Dermis microvascular lymphatic vessel endothelial cell (primary cell): ENCODE data around the gene MCM5. TPM values are rescaled to one million over a fixed set of nuclear protein-coding genes. Genes with fewer than 3 reads are reported as not detected.

ENCODE experiments used
- DNase-seq, 2 donors: peaks; one replicate each; pipeline versions ENCODE4 v3.0.0 to v3.0.0-alpha.2; 2010; ENCODE audit warnings: low read depth in 2 of 2
- total RNA-seq: library from RNA; depleted of rRNA; stranded (reverse); fragments of >200 nt; gene quantifications from 2 replicates; pipeline ENCODE4 v1.2.1, GENCODE V29; 2014

MCM5 gene
- total RNA-seq, 1 donor from 2014 or later = 60.5 TPM

DNA sequence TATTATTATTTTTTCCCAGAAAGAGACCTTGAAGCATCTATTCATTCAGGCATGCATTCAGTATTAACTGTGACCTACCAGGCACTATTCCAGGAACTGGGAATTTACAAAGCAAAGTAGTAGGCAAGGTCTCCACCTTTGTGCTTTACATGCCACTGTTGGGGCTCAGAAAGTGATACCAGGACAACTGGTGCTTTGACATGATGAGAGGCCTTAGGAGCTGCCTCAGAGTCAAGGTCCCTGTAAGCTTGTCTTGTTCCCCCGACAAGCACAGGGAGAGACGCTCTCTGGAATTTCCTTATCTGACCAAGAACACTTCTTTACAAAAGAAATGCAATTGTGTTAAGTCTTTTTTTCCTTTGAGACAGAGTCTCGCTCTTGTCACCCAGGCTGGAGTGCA lies 21.3 kb upstream of the MCM5 start:
- DNase-seq = no peak

GRCh38 chr22:35379146-35379993 lies 20.6 kb upstream of the MCM5 start:
- DNase-seq = no peak

DNA sequence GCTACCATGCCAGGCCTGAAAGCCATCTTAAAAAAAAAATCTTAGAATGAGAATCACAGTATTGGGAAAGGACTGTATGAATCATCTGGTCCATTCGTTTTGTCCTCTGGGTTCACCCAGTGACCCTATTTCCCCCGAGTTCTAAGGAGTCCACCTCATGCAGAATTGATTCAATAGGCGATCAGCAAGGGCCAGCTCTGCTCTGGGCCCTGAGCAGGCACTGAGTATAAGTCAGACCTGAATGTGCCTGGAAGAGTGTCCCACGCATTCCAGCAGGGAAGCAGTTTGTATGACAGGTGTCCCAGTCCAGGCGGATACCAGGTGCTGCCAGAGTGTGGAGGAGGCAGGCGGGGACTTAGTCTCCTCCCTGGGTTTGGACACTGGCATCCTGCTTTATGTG lies 19.9 kb upstream of the MCM5 start:
- DNase-seq = no peak

GRCh38 chr22:35380537-35381423 lies 19.2 kb upstream of the MCM5 start, which contains the start of gene HMOX1:
Gene HMOX1, plus strand, starts transcription at chr22:35381096. Its CDS starts 78 bp downstream, at chr22:35381174.
- peak; percentile 66 to 90 for DNase-seq

DNA sequence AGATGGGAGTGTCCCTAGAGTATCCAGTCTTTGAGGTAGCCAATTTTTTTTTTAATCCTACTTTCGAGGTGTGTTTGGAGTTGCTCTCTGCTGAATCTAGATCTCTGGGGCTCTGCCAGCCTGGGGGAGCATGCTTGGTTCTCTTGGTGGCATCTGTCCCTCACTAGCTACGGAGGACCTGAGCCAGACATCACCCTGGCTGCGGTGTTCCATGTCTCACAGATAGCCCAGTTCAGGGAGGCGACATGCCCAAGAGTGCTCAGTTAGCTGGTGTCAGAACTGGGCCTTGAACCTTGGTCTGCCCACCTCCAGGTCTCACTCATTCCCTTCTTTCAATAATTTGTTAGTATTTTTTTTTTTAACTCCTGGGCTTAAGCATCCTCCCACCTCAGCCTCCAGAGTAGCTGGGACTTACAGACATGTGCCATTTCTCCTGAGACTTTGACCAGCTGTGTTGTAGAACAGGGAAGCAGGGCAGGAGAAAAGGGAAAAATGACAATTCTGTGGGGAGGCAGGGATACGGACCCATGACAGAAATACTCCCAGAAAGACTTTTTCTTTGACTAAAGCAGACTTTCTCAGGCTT lies 18.4 kb upstream of the MCM5 start:
- no peak for DNase-seq

- no peak for DNase-seq
Observed at GRCh38 chr22:35383679-35384071, 16.3 kb upstream of the MCM5 start.

- no peak for DNase-seq
Observed at GRCh38 chr22:35384527-35384926, 15.4 kb upstream of the MCM5 start.

DNA sequence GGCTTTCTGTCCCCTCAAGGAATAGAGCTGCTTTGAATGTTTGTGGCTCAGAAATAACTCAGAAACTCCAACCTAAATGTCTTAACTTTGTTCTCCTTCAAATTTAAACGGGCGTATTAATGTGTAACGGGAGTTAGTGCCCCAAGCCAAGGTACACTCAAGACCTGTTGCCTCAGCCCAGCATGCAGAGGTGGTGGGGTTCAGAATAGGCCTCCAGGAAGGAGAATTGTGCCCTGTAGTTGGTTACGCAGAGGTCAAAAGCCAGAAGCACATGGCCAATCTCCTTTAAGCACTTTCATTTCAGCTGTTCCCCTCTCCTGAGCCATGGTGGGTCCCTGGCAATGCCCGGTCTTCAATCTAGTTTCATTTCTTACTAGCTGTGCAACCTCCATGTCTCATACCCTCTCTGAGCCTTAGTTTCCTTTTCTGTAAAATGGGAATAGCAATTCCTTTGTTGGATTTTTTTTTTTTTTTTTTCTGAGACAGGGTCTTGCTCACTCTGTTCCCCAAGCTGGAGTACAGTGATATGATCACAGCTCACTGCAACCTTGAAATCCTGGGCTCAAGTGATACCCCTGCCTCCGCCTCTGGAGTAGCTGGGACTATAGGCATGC lies 14.9 kb upstream of the MCM5 start:
- DNase-seq = no peak

GRCh38 chr22:35386670-35387288 lies 13.2 kb upstream of the MCM5 start:
- DNase-seq = no peak

DNA sequence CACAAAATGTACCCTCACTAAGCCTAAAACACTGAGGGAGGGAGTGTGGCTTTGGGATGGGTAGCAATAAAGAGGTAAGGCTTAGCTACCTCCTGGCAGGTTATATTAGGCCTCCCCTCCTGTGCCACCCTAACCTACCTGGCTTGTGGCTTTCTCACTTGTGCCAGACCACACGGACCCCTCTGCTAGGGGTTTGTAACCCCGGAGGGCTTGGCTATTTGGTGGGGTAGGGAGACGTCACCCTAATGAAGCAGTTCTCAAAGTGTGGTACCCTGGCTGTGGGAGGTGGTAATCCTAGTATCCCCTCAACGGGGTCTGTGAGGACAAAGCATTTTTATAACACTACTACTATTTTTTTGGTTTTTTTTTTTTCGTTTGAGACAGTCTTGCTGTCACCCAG lies 9.0 kb upstream of the MCM5 start:
- no peak for DNase-seq

GRCh38 chr22:35392357-35392756 lies 7.6 kb upstream of the MCM5 start:
- no peak for DNase-seq

DNA sequence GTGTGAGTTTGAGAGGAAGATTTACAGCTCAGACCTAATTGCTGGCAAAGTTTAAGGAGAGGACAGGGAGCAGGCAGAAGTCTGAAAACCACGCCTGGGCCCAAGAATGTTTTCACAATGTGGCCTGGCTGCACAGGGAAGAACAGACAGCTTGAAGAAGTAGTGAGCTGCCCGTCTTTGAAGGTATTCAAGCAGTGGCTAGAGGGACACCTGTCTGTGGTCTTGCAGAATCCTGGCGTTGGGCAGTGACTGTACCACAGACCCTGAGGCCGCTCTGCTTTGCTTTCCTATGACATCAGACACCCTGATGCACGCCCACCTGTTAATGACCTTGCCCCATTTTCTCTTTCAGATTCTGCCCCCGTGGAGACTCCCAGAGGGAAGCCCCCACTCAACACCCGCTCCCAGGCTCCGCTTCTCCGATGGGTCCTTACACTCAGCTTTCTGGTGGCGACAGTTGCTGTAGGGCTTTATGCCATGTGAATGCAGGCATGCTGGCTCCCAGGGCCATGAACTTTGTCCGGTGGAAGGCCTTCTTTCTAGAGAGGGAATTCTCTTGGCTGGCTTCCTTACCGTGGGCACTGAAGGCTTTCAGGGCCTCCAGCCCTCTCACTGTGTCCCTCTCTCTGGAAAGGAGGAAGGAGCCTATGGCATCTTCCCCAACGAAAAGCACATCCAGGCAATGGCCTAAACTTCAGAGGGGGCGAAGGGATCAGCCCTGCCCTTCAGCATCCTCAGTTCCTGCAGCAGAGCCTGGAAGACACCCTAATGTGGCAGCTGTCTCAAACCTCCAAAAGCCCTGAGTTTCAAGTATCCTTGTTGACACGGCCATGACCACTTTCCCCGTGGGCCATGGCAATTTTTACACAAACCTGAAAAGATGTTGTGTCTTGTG lies 6.6 kb upstream of the MCM5 start:
- no peak for DNase-seq

GRCh38 chr22:35394011-35394312 lies 6.0 kb upstream of the MCM5 start:
- peak in 1 of 2 donors; percentile 43 for DNase-seq

DNA sequence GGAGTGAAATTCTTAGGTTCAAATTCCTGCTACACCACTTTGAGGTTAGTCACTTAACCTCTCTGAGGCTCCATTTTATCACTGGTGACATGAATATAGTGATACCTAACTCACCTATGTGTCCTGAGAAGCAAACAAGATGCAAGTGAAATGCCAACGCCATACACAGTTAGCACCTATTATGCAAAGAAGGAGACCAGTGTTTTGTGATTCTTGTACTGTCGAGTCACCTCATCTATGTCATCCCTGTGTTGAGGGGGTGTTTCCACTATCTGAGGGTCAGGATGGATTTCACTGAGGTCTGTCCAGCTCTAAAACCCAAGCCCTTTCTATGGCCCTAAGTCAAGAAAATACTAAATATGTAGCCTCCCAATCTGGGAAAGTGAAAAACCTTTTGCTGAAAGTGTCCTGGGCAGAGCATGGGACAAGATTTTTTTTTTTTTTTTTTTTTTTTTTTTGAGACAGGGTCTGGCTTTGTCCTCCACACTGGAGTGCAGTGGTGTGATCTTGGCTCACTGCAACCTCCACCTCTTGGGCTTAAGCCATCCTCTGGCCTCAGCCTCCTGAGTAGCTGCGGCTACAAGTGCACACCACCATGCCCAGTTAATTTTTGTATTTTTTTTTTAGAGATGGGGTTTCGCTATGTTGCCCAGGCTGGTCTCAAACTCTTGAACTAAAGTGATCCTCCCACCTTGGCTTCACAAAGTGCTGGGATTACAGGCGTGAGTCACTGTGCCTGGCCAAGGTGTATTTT lies 5.0 kb upstream of the MCM5 start:
- DNase-seq = no peak

GRCh38 chr22:35396622-35397021 lies 3.3 kb upstream of the MCM5 start:
- peak; percentile 70 to 84 for DNase-seq

GRCh38 chr22:35397095-35397904 lies 2.6 kb upstream of the MCM5 start:
- peak; percentile 43 to 60 for DNase-seq

- no peak for DNase-seq
Observed at GRCh38 chr22:35398591-35398973, 1.4 kb upstream of the MCM5 start.

- no peak for DNase-seq
Observed at GRCh38 chr22:35399114-35399677, 744 bp upstream of the MCM5 start.

DNA sequence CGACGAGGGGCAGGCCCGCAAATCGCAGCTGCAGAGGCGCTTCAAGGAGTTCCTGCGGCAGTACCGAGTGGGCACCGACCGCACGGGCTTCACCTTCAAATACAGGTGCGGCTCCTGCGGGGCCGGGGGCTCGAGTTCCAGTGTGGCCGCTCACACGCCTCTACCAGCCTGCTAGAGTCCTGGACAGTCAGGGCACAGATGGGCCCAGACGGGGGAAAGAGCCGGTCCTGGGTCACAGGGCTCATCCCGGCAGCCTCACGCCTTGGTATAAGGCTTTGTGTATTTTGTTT lies 506 bp downstream of the MCM5 start:
- DNase-seq = no peak
